K562 (cell line): ENCODE measurements around the gene CDKN2AIP. TPM values are rescaled to one million over a fixed set of nuclear protein-coding genes. Genes with fewer than 3 reads are reported as not detected.

Experiments
- ATAC-seq: fragments of 200-7000 bp; cut with Tn5 transposase; 3 replicates; pipeline ENCODE4 v1.9.1; 2020; ENCODE audit warnings: moderate library complexity
- BruUV-seq: library from RNA; stranded (reverse); fragments of 400-500 nt; replicated peaks from 2 replicates; lab custom pipeline; 2021; lab: Mats Ljungman, UMichigan
- CTCF ChIA-PET: fragments of 300-600 bp; formaldehyde crosslinking; extraction: SDS; loops from one replicate; lab custom pipeline; 2021; ENCODE audit warnings: low intra/inter-chr PET ratio; lab: Yijun Ruan, JAX
- POLR2A ChIA-PET: fragments of 300-600, 350-650 bp; sonication (Branson Sonifier 250); formaldehyde crosslinking; extraction: SDS; loops from one replicate; lab custom pipeline; 2021; ENCODE audit warnings: antibody characterized with exemption, inconsistent platforms; lab: Yijun Ruan, JAX
- DNase-seq, 4 experiments: peaks; one replicate each; pipeline versions ENCODE4 v3.0.0 to v3.0.0-alpha.2; 2011 to 2018; ENCODE audit warnings: low spot score in 3 of 4, mixed read lengths in 3 of 4; ENCODE audit errors: extremely low read depth in 1 of 4
- FAIRE-seq: peaks from 2 replicates; lab custom pipeline; 2011; peaks lifted over from hg19 to GRCh38; lab: Jason Lieb, UNC
- H2AFZ ChIP-seq: 2 replicates; pipeline ENCODE4 v1.6.0; 2011; ENCODE audit warnings: low read depth, low read length, control low read depth, inconsistent platforms
- H3K27ac ChIP-seq: fragments of 200-600 bp; 3 replicates; pipeline ENCODE4 v1.8.0; 2011; ENCODE audit warnings: low read depth, mild to moderate bottlenecking, control low read depth, inconsistent platforms, low read length, moderate library complexity, mixed read lengths; ENCODE audit errors: extremely low read depth
- H3K27me3 ChIP-seq, 2 experiments: fragments of 300-600 bp in 1 of 2; 2 replicates in 1 of 2; 3 replicates in 1 of 2; pipeline versions ENCODE4 v1.6.0 to v1.8.0; 2011; ENCODE audit warnings: inconsistent platforms in 2 of 2, low read length in 2 of 2, mild to moderate bottlenecking in 1 of 2, mixed read lengths in 1 of 2, moderate library complexity in 1 of 2; ENCODE audit not compliant: control insufficient read depth in 2 of 2, insufficient read depth in 2 of 2
- H3K36me3 ChIP-seq: fragments of 300-600 bp; 3 replicates; pipeline ENCODE4 v1.8.0; 2011; ENCODE audit warnings: mild to moderate bottlenecking, low read length, inconsistent platforms; ENCODE audit not compliant: control insufficient read depth, insufficient read depth
- H3K4me1 ChIP-seq, 2 experiments: fragments of 200-600 bp in 1 of 2; replicated peaks in 1 of 2; 2 replicates in 1 of 2; 3 replicates in 1 of 2; pipeline versions ENCODE4 v1.5.1 to v1.8.0; 2011; ENCODE audit warnings: inconsistent platforms in 2 of 2, low read length in 2 of 2, mild to moderate bottlenecking in 1 of 2, mixed read lengths in 1 of 2, moderate library complexity in 1 of 2; ENCODE audit not compliant: control insufficient read depth in 2 of 2, insufficient read depth in 2 of 2
- H3K4me2 ChIP-seq: 2 replicates; pipeline ENCODE4 v1.6.1; 2011; ENCODE audit warnings: low read length, control low read depth, inconsistent platforms, mixed read lengths; ENCODE audit not compliant: insufficient read depth
- H3K4me3 ChIP-seq: fragments of 200-600 bp; sonication (generic), shearing (Covaris generic); 2 replicates; pipeline ENCODE4 v1.5.1; 2016; ENCODE audit warnings: control low read depth, inconsistent platforms
- H3K79me2 ChIP-seq: fragments of 200-600 bp; 3 replicates; pipeline ENCODE4 v1.8.0; 2011; ENCODE audit warnings: low read length, inconsistent platforms; ENCODE audit not compliant: control insufficient read depth, insufficient read depth
- H3K9ac ChIP-seq, 2 experiments: 2 replicates each; pipeline versions ENCODE4 v1.6.0 to v1.6.1; 2011; ENCODE audit warnings: low read depth in 2 of 2, low read length in 2 of 2, control low read depth in 1 of 2, inconsistent platforms in 1 of 2, mild to moderate bottlenecking in 1 of 2, mixed read lengths in 1 of 2; ENCODE audit not compliant: insufficient read depth in 1 of 2
- H3K9me1 ChIP-seq: one replicate; pipeline ENCODE4 v1.6.0; 2011; ENCODE audit warnings: inconsistent platforms, mild to moderate bottlenecking, low read length, moderate library complexity; ENCODE audit not compliant: control insufficient read depth, insufficient read depth
- H3K9me3 ChIP-seq: replicated peaks from 2 replicates; pipeline ENCODE4 v1.5.1; 2011; ENCODE audit warnings: low read depth, low read length, inconsistent platforms; ENCODE audit not compliant: control insufficient read depth, insufficient read depth
- H4K20me1 ChIP-seq: replicated peaks from 2 replicates; pipeline ENCODE4 v1.6.1; 2011; ENCODE audit warnings: low read length, inconsistent platforms, mixed read lengths; ENCODE audit not compliant: control insufficient read depth, insufficient read depth
- C11orf30 ChIP-seq: fragments of 450-650 bp; IDR thresholded peaks from 2 replicates; pipeline ENCODE4 v1.6.1; 2016; ENCODE audit warnings: low read depth, mild to moderate bottlenecking
- FOXP1 ChIP-seq: sonication (generic); formaldehyde crosslinking; IDR thresholded peaks from 2 replicates; pipeline ENCODE4 v1.8.0; 2022; ENCODE audit warnings: mild to moderate bottlenecking, missing genetic modification reagents
- NFYB ChIP-seq: IDR thresholded peaks from 2 replicates; pipeline ENCODE4 v1.6.1; 2011; ENCODE audit warnings: mild to moderate bottlenecking, moderate library complexity; ENCODE audit not compliant: insufficient read length; ENCODE audit errors: extremely low read depth
- SREBF2 ChIP-seq: sonication (generic); formaldehyde crosslinking; IDR thresholded peaks from 2 replicates; pipeline ENCODE4 v1.4.0; 2020; ENCODE audit warnings: mild to moderate bottlenecking, missing genetic modification reagents
- TAF1 ChIP-seq: IDR thresholded peaks from 2 replicates; pipeline ENCODE4 v1.6.1; 2011; ENCODE audit warnings: mild to moderate bottlenecking, low read length, moderate library complexity; ENCODE audit not compliant: insufficient read depth, control insufficient read depth, severe bottlenecking; ENCODE audit errors: extremely low read depth
- ZNF644 ChIP-seq: fragments of 200-800 bp; sonication (Bioruptor generic); IDR thresholded peaks from 2 replicates; pipeline ENCODE4 v1.6.1; 2016; ENCODE audit warnings: low read depth, missing genetic modification characterization, missing compliant biosample characterization
- ZNF717 ChIP-seq: fragments of 250-450 bp; sonication (Bioruptor Pico); IDR thresholded peaks from 2 replicates; pipeline ENCODE4 v1.5.0; 2021
- ZSCAN32 ChIP-seq: fragments of 450-650 bp; formaldehyde crosslinking; IDR thresholded peaks from 2 replicates; pipeline ENCODE4 v1.4.0; 2020; ENCODE audit warnings: mild to moderate bottlenecking, moderate library complexity
- WGBS: fragments of 100-300 bp; shearing (Covaris generic); methylation state at CpG from one replicate; pipeline ENCODE4 v1.1.6; 2016; ENCODE audit warnings: low coverage, mixed read lengths; ENCODE audit not compliant: insufficient coverage; ENCODE audit errors: missing lambda C conversion rate; 5-methylcytosine and 5-hydroxymethylcytosine counted together
- in situ Hi-C: fragments of 300-500 bp; cut with MboI; formaldehyde crosslinking; loops from 4 replicates; pipeline ENCODE4 v1.15.0; 2018; ENCODE audit warnings: inconsistent platforms, mixed read lengths
- intact Hi-C: fragments of 100-400 bp; cut with micrococcal nuclease; formaldehyde crosslinking; loops from 2 replicates; pipeline ENCODE4 v1.14.2; 2022
- polyA plus RNA-seq, 8 experiments: library from polyadenylated mRNA; depleted of rRNA in 4 of 8; stranded (reverse) in 5 of 8; unstranded in 3 of 8; fragments of >200 nt; fragmentation: Nextera tagmentation in 2 of 8; fragmentation: Illumina TruSeq in 1 of 8; extraction: Ambion mirVana in 2 of 8; extraction: Trizol in 1 of 8; gene quantifications; 2 replicates each; pipeline versions ENCODE4 v1.2.1 to v1.2.3, GENCODE V29; 2011 to 2014; ENCODE audit warnings: inconsistent platforms in 1 of 8, missing spikeins in 1 of 8
- total RNA-seq, 7 experiments: library from RNA; depleted of rRNA in 6 of 7; stranded (reverse); fragments of >200 nt in 6 of 7; fragmentation: Illumina TruSeq in 2 of 7; extraction: Trizol in 2 of 7; gene quantifications; 2 replicates each; pipeline versions ENCODE4 v1.2.1 to v1.2.3, GENCODE V29; 2011 to 2021; ENCODE audit warnings: low replicate concordance in 1 of 7
- TF ChIP-seq, protein P1 (sequence below): fragments of 450-650 bp; IDR thresholded peaks from 2 replicates; pipeline ENCODE4 v1.6.1; 2017; ENCODE audit warnings: antibody characterized with exemption

Gene CDKN2AIP
- total and polyA plus RNA-seq, 9 of the 15 experiments (the other 6 are each of a cell fraction or from before 2014, with no cell fraction given): 5.9 to 22.0 (median 19.7) TPM

DNA sequence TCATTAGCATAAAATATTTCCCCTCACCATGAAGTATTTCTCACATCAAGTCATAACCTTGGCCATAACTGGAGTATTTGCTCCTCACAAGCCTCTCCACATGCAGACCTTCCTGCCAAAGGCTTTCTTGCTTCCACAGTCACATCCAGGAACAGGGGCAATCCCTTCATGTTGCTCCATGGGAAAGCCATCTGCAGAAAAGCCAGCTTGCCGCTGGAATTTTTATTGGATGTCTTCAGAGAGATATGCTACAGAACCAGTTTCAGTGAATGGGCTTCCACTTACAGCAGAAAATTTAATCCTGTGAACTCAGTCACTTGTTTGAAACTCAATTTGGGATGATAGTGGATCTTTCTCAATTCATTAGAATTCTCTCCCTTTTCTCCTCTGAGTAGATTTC, 3.2 kb upstream of the CDKN2AIP start:
- H3K4me1 ChIP-seq: peaks cover 17 to 20% of the 10 kb centered on the region in 2 experiments; a peak in 4 of 5 replicates

More for the DNA sequence above, 3.2 kb upstream of the CDKN2AIP start:
- H2AFZ ChIP-seq: no peak overlapping the region
- peaks cover 3% of the 10 kb centered on the region for H3K9me1 ChIP-seq
- no peak overlapping the region for H3K4me3 ChIP-seq
- no peak overlapping the region for H3K4me2 ChIP-seq
- intact Hi-C loops: no loop called here
- 67% methylated on average over 1 of the region's 1 CpG for WGBS
- no peak for TF ChIP-seq SREBF2 (CRISPR knock-in tag)
- TF ChIP-seq ZNF717 (CRISPR knock-in tag): no peak
- no peak for TF ChIP-seq ZNF644
- TF ChIP-seq NFYB: no peak
- TF ChIP-seq TAF1: no peak
- no peak for TF ChIP-seq ZSCAN32
- TF ChIP-seq C11orf30: no peak
- TF ChIP-seq, protein P1, sequence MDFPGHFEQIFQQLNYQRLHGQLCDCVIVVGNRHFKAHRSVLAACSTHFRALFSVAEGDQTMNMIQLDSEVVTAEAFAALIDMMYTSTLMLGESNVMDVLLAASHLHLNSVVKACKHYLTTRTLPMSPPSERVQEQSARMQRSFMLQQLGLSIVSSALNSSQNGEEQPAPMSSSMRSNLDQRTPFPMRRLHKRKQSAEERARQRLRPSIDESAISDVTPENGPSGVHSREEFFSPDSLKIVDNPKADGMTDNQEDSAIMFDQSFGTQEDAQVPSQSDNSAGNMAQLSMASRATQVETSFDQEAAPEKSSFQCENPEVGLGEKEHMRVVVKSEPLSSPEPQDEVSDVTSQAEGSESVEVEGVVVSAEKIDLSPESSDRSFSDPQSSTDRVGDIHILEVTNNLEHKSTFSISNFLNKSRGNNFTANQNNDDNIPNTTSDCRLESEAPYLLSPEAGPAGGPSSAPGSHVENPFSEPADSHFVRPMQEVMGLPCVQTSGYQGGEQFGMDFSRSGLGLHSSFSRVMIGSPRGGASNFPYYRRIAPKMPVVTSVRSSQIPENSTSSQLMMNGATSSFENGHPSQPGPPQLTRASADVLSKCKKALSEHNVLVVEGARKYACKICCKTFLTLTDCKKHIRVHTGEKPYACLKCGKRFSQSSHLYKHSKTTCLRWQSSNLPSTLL: no peak
- no peak for TF ChIP-seq FOXP1
- TF ChIP-seq, all 486 proteins: peak for 0
- ChIA-PET CTCF (no interaction called here), POLR2A (interaction anchor here (0.5 to 1.0 kb wide), 3 partner anchors 10 to 1408 kb away, joined by 3 read pairs; partner anchors contain the start of gene STOX2)
- Histone ChIP-seq H3K27ac (no peak overlapping the region), H4K20me1 (no peaks in the 10 kb centered on the region), H3K9me3 (no peaks in the 10 kb centered on the region), H3K36me3 (peaks cover 7% of the 10 kb centered on the region), H3K9ac (no peak overlapping the region), H3K27me3 (no peaks in the 10 kb centered on the region), H3K79me2 (peaks cover 29% of the 10 kb centered on the region)
- BruUV-seq: no TSS peak
- FAIRE-seq (no peak), DNase-seq (no peak), ATAC-seq (no peak)
- in situ Hi-C loops: no loop called here
